K562 (cell line): ENCODE results near the gene NRXN2. TPM values are rescaled to one million over a fixed set of nuclear protein-coding genes. Genes with fewer than 3 reads are reported as not detected.

Experiments
- CBFB ChIP-seq: sonication (generic); formaldehyde crosslinking; IDR thresholded peaks from 2 replicates; pipeline ENCODE4 v1.4.0; 2020; ENCODE audit warnings: mild to moderate bottlenecking, missing genetic modification reagents
- LCOR ChIP-seq: sonication (generic); formaldehyde crosslinking; IDR thresholded peaks from 2 replicates; pipeline ENCODE4 v1.8.0; 2022; ENCODE audit warnings: mild to moderate bottlenecking, missing genetic modification reagents
- PHF21A ChIP-seq: fragments of 450-650 bp; IDR thresholded peaks from 2 replicates; pipeline ENCODE4 v1.6.1; 2017; ENCODE audit warnings: low read depth, borderline replicate concordance
- RBM22 ChIP-seq: fragments of 200-400 bp; formaldehyde crosslinking; IDR thresholded peaks from 2 replicates; pipeline ENCODE4 v1.6.1; 2018; ENCODE audit warnings: low read length, low read depth; ENCODE audit not compliant: poor library complexity, severe bottlenecking
- SMC3 ChIP-seq: conservative IDR thresholded peaks from 2 replicates; pipeline ENCODE4 v1.6.1; 2011; ENCODE audit warnings: low read depth, low read length, improper control_type of control experiment; ENCODE audit not compliant: insufficient read depth
- ZKSCAN3 ChIP-seq: fragments of 250-450 bp; sonication (Bioruptor Pico); IDR thresholded peaks from 2 replicates; pipeline ENCODE4 v1.4.0; 2020
- ZNF124 ChIP-seq: sonication (generic); formaldehyde crosslinking; IDR thresholded peaks from 2 replicates; pipeline ENCODE4 v1.8.1; 2022; ENCODE audit warnings: missing genetic modification reagents
- ZNF184 ChIP-seq: sonication (generic); formaldehyde crosslinking; IDR thresholded peaks from 2 replicates; pipeline ENCODE4 v1.5.0; 2020; ENCODE audit warnings: missing genetic modification reagents
- ZNF212 ChIP-seq: fragments of 450-650 bp; formaldehyde crosslinking; IDR thresholded peaks from 2 replicates; pipeline ENCODE4 v1.4.0; 2020; ENCODE audit warnings: mild to moderate bottlenecking
- ZNF24 ChIP-seq: fragments of 450-650 bp; IDR thresholded peaks from 2 replicates; pipeline ENCODE4 v1.6.1; 2016
- ZNF253 ChIP-seq: fragments of 250-450 bp; sonication (Bioruptor Pico); conservative IDR thresholded peaks from 2 replicates; pipeline ENCODE4 v1.6.1; 2021; ENCODE audit warnings: mild to moderate bottlenecking
- polyA plus RNA-seq, 8 experiments: library from polyadenylated mRNA; depleted of rRNA in 4 of 8; stranded (reverse) in 5 of 8; unstranded in 3 of 8; fragments of >200 nt; fragmentation: Nextera tagmentation in 2 of 8; fragmentation: Illumina TruSeq in 1 of 8; extraction: Ambion mirVana in 2 of 8; extraction: Trizol in 1 of 8; gene quantifications; 2 replicates each; pipeline versions ENCODE4 v1.2.1 to v1.2.3, GENCODE V29; 2011 to 2014; ENCODE audit warnings: inconsistent platforms in 1 of 8, missing spikeins in 1 of 8
- total RNA-seq, 7 experiments: library from RNA; depleted of rRNA in 6 of 7; stranded (reverse); fragments of >200 nt in 6 of 7; fragmentation: Illumina TruSeq in 2 of 7; extraction: Trizol in 2 of 7; gene quantifications; 2 replicates each; pipeline versions ENCODE4 v1.2.1 to v1.2.3, GENCODE V29; 2011 to 2021; ENCODE audit warnings: low replicate concordance in 1 of 7
- TF ChIP-seq, protein P1 (sequence below): fragments of 450-650 bp; IDR thresholded peaks from one replicate; pipeline ENCODE4 v1.6.1; 2018; ENCODE audit warnings: mild to moderate bottlenecking, moderate library complexity; ENCODE audit not compliant: partially characterized antibody
- TF ChIP-seq, protein P2 (sequence below): fragments of 250-450 bp; sonication (Bioruptor Pico); IDR thresholded peaks from 2 replicates; pipeline ENCODE4 v1.8.0; 2021; ENCODE audit warnings: moderate library complexity, mild to moderate bottlenecking, inconsistent platforms
- TF ChIP-seq, protein P3 (sequence below): fragments of 250-450 bp; sonication (Bioruptor Pico); IDR thresholded peaks from 2 replicates; pipeline ENCODE4 v1.8.0; 2022; ENCODE audit warnings: moderate library complexity, mild to moderate bottlenecking, inconsistent platforms
- TF ChIP-seq, protein P4 (sequence below), 2 experiments: fragments of 450-650 bp in 1 of 2; sonication (generic) in 1 of 2; formaldehyde crosslinking in 1 of 2; IDR thresholded peaks; 2 replicates each; pipeline versions ENCODE4 v1.7.1 to v1.9.0; 2016 to 2022; ENCODE audit warnings: inconsistent platforms in 1 of 2, mild to moderate bottlenecking in 1 of 2, missing genetic modification reagents in 1 of 2

The NRXN2 gene
- total and polyA plus RNA-seq, 9 of the 15 experiments (the other 6 are each of a cell fraction or from before 2014, with no cell fraction given) = 0.07 to 0.47 (median 0.15) TPM; not detected in 4

DNA sequence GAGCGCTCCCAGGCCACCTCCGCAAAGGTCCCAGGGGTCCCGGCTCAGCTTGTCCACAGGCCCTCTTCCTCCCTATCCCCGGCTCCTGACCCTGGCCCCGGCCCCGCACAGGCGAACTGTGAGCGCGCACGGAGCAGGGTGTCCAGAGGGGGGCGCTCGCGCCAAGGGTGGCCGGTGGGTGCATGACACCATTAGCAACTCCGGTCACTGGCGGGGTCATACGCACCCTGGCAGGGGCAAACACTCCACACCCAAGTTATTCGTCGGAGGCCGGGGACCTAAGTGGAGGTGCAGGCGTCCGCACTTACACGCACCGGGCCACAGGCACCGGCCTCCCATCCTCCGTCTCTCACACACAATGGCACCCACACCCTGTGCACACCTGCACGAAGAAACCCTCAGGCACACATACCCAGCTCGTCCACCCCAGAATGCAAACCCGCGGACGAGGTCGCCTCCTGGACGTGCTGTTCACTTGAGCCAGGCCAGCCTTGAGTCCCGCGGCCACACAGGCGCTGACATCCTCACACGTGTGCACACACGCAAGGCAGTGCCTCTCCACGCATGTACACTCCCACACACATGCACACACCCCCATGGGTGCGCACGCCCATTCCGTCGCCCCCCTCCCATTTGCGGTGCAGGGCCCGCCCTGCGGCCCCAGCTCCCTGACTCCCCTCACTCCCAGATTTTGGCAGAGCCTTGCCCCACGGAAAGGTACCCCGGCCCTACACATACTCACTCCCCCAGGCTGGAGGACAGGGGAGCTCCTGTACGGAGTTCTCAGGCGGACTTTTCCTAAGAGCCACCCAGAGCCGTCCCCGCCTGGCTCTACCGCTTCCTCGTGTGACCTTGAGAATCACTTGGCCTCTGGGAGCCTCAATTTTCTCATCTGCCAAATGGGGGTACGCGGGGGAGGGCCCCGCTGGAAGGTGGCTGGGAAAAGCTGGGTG is 20.9 kb upstream of the NRXN2 start, which contains the start of gene RASGRP2 (continued):
- TF ChIP-seq ZNF253 (CRISPR knock-in tag) (no peak), CBFB (no peak), ZNF184 (no peak), SMC3 (peak; percentile 50), ZNF24 (no peak), LCOR (CRISPR knock-in tag) (0 out of 2 replicates have a peak, but pooled peaks have one; percentile 25), RBM22 (no peak), ZKSCAN3 (CRISPR knock-in tag) (no peak), ZNF124 (CRISPR knock-in tag) (no peak), ZNF212 (CRISPR knock-in tag) (peak; percentile 40; the same call in 1 of the 2 replicates), PHF21A (no peak)
- TF ChIP-seq, protein P1, sequence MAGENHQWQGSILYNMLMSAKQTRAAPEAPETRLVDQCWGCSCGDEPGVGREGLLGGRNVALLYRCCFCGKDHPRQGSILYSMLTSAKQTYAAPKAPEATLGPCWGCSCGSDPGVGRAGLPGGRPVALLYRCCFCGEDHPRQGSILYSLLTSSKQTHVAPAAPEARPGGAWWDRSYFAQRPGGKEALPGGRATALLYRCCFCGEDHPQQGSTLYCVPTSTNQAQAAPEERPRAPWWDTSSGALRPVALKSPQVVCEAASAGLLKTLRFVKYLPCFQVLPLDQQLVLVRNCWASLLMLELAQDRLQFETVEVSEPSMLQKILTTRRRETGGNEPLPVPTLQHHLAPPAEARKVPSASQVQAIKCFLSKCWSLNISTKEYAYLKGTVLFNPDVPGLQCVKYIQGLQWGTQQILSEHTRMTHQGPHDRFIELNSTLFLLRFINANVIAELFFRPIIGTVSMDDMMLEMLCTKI = no peak
- TF ChIP-seq, protein P2, sequence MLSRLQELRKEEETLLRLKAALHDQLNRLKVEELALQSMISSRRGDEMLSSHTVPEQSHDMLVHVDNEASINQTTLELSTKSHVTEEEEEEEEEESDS (CRISPR knock-in tag) = no peak
- TF ChIP-seq, protein P3, sequence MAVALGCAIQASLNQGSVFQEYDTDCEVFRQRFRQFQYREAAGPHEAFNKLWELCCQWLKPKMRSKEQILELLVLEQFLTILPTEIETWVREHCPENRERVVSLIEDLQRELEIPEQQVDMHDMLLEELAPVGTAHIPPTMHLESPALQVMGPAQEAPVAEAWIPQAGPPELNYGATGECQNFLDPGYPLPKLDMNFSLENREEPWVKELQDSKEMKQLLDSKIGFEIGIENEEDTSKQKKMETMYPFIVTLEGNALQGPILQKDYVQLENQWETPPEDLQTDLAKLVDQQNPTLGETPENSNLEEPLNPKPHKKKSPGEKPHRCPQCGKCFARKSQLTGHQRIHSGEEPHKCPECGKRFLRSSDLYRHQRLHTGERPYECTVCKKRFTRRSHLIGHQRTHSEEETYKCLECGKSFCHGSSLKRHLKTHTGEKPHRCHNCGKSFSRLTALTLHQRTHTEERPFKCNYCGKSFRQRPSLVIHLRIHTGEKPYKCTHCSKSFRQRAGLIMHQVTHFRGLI = no peak
- TF ChIP-seq, protein P4, sequence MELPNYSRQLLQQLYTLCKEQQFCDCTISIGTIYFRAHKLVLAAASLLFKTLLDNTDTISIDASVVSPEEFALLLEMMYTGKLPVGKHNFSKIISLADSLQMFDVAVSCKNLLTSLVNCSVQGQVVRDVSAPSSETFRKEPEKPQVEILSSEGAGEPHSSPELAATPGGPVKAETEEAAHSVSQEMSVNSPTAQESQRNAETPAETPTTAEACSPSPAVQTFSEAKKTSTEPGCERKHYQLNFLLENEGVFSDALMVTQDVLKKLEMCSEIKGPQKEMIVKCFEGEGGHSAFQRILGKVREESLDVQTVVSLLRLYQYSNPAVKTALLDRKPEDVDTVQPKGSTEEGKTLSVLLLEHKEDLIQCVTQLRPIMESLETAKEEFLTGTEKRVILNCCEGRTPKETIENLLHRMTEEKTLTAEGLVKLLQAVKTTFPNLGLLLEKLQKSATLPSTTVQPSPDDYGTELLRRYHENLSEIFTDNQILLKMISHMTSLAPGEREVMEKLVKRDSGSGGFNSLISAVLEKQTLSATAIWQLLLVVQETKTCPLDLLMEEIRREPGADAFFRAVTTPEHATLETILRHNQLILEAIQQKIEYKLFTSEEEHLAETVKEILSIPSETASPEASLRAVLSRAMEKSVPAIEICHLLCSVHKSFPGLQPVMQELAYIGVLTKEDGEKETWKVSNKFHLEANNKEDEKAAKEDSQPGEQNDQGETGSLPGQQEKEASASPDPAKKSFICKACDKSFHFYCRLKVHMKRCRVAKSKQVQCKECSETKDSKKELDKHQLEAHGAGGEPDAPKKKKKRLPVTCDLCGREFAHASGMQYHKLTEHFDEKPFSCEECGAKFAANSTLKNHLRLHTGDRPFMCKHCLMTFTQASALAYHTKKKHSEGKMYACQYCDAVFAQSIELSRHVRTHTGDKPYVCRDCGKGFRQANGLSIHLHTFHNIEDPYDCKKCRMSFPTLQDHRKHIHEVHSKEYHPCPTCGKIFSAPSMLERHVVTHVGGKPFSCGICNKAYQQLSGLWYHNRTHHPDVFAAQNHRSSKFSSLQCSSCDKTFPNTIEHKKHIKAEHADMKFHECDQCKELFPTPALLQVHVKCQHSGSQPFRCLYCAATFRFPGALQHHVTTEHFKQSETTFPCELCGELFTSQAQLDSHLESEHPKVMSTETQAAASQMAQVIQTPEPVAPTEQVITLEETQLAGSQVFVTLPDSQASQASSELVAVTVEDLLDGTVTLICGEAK (IDR thresholded peaks at IDR 0.05) = peak; percentile 11; the same call in 1 of the 2 replicates
- TF ChIP-seq, protein P4 (CRISPR knock-in tag; IDR thresholded peaks at IDR 0.05) = no peak
